ENCODE measurements around the gene NDUFB11.

DNA sequence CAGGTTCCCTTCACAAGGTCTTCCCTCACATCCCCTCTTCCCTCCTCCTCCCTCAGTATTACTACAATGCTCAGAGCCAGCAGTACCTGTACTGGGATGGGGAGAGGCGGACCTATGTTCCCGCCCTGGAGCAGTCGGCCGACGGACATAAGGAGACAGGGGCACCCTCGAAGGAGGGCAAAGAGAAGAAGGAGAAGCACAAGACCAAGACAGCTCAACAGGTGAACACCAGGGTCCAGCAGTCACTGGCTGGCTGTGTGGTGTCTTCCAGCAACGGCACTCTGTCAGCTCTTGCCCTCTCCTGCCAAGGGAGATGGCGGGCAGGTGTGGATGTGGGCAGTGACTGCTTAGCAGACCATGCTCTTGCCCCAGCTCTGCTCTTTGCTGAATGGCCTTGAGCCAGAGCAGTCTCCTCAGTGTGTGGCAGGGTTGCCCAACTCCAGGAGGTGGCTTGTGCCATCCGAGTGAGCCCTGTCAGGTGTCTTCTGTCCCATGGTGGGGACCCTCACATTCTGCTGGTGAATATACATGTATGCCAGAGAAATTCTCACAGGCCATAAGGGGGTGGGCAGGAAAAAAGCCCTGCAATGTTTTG, 37.7 kb upstream of the NDUFB11 start:
- no peak for TF ChIP-seq POLR2AphosphoS5 (IDR thresholded peaks at IDR 0.05)
- TF ChIP-seq, protein P1, sequence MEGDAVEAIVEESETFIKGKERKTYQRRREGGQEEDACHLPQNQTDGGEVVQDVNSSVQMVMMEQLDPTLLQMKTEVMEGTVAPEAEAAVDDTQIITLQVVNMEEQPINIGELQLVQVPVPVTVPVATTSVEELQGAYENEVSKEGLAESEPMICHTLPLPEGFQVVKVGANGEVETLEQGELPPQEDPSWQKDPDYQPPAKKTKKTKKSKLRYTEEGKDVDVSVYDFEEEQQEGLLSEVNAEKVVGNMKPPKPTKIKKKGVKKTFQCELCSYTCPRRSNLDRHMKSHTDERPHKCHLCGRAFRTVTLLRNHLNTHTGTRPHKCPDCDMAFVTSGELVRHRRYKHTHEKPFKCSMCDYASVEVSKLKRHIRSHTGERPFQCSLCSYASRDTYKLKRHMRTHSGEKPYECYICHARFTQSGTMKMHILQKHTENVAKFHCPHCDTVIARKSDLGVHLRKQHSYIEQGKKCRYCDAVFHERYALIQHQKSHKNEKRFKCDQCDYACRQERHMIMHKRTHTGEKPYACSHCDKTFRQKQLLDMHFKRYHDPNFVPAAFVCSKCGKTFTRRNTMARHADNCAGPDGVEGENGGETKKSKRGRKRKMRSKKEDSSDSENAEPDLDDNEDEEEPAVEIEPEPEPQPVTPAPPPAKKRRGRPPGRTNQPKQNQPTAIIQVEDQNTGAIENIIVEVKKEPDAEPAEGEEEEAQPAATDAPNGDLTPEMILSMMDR (IDR thresholded peaks at IDR 0.05) = no peak
- no peak for TF ChIP-seq EP300 (IDR thresholded peaks at IDR 0.05)
